PC-3 (cell line): Measurements from ENCODE around the gene ZNF277.

Experiments
- CTCF ChIP-seq: fragments of 300-600 bp; sonication (generic); conservative IDR thresholded peaks from 2 replicates; pipeline ENCODE4 v1.5.1; 2017; ENCODE audit warnings: antibody characterized with exemption, low read depth, mild to moderate bottlenecking, low read length
- EZH2 ChIP-seq: fragments of 300-600 bp; sonication (generic); IDR thresholded peaks from one replicate; pipeline ENCODE4 v1.6.1; 2017; ENCODE audit warnings: antibody characterized with exemption, mild to moderate bottlenecking, low read length; ENCODE audit not compliant: unreplicated experiment

GRCh38 chr7:112370436-112370835, 163.9 kb downstream of the ZNF277 start:
- TF ChIP-seq CTCF = no peak
- no peak for TF ChIP-seq EZH2
